Heart left ventricle (tissue), 13 donors: Measurements from ENCODE around the gene P2RY12.

Experiments
- CTCF ChIP-seq, 12 donors: fragments of 200-600 bp; sonication (generic) in 4 of 12; IDR thresholded peaks; one replicate each; pipeline versions ENCODE4 v1.5.0 to v1.8.0; 2018 to 2022; ENCODE audit warnings: antibody characterized with exemption in 12 of 12, mild to moderate bottlenecking in 5 of 12
- POLR2A ChIP-seq, 2 donors: fragments of 450-650 bp; IDR thresholded peaks; one replicate each; pipeline ENCODE4 v1.6.1; 2017; ENCODE audit warnings: antibody characterized with exemption in 2 of 2, mild to moderate bottlenecking in 2 of 2, moderate library complexity in 2 of 2
- donor health status: ischemic (EF 13 %, LVEDD 7.1; RV severe dilation, severe dysfunction).
- donor health status: DM: no; HTN: yes; CAD: no.
- donor health status: DM: no; HTN: no; CAD: no.
- donor health status: ischemic (EF 25% LVEDD 6.9; RV normal size, moderate dysfunction).
- donor health status: ischemic (EF 25% LVEDD 5.7; RV mildly dilated, moderate dysfunction).
- donor health status: ischemic (EF 35%, LVEDD 5.7; RV mildly dilated, moderate dysfunction).
- donor health status: nonischemic (EF 11% LVEDD 7.7; RV severe dilation, severe dysfunction).
- donor health status: DM: yes; HTN: yes; CAD: no.
- donor health status: PGD.
- donor health status: ischemic (EF 29% LVEDD 5.4; RV normal size, mild dysfunction).
- donor health status: nonischemic (EF 23%, LVEDD 6.1; RV moderate dilation, normal function).

- TF ChIP-seq POLR2A (IDR thresholded peaks at IDR 0.05) (no peak), CTCF (IDR thresholded peaks at IDR 0.05) (no peak)
Measured at GRCh38 chr3:151345859-151346258, 38.7 kb downstream of the P2RY12 start.
